Neutrophil (primary cell): ENCODE measurements around the gene SUGCT.

Source experiments
- H3K27ac ChIP-seq: fragments of 200-600 bp; sonication (generic); 2 replicates; pipeline ENCODE4 v1.5.1; 2016; ENCODE audit warnings: mild to moderate bottlenecking, moderate library complexity
- H3K27me3 ChIP-seq: fragments of 200-600 bp; sonication (generic); 2 replicates; pipeline ENCODE4 v1.6.0; 2016; ENCODE audit warnings: mild to moderate bottlenecking
- H3K36me3 ChIP-seq: fragments of 200-600 bp; sonication (generic); 2 replicates; pipeline ENCODE4 v1.5.1; 2017
- H3K4me1 ChIP-seq, 2 experiments: fragments of 200-600 bp in 1 of 2; sonication (generic) in 1 of 2; 1 replicate in 1 of 2; 2 replicates in 1 of 2; pipeline versions ENCODE4 v1.5.1 to v1.6.1; 2013 to 2016; ENCODE audit warnings: low read depth in 1 of 2, low read length in 1 of 2, mild to moderate bottlenecking in 1 of 2, moderate library complexity in 1 of 2; ENCODE audit not compliant: control insufficient read depth in 1 of 2, insufficient read depth in 1 of 2
- H3K4me3 ChIP-seq, 2 experiments: fragments of 200-600 bp in 1 of 2; sonication (generic) in 1 of 2; 1 replicate in 1 of 2; 2 replicates in 1 of 2; pipeline ENCODE4 v1.5.1; 2013 to 2016; ENCODE audit warnings: low read depth in 1 of 2, low read length in 1 of 2, mild to moderate bottlenecking in 1 of 2, moderate library complexity in 1 of 2
- H3K9me3 ChIP-seq: fragments of 200-600 bp; sonication (generic); 2 replicates; pipeline ENCODE4 v1.5.1; 2016
- TF ChIP-seq, protein P1 (sequence below): fragments of 200-600 bp; sonication (generic); IDR thresholded peaks from 2 replicates; pipeline ENCODE4 v1.5.1; 2016; ENCODE audit warnings: antibody characterized with exemption

Gene SUGCT

DNA sequence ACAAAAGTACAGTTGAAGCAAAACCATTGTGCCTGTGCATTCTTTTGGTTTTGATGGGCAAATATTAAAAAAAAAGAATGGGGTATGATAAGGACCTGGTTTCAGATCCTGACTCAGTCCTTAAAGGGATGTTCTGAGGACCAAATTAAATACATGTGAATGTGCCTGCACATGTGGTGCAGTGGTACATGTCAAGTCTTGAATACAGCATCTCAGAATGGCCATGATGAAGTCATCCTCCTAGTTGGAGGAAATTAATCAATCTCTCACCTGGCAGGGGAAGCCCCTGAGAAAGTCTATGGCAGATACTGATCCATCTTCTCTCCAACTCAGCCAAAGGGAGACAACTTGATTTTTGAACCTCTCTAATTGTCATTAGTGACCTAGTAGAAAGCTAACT is 207.0 kb downstream of the SUGCT start:
- Histone ChIP-seq H3K4me3 (no peak overlapping the region), H3K27ac (no peak overlapping the region), H3K36me3 (no peaks in the 10 kb centered on the region), H3K9me3 (no peaks in the 10 kb centered on the region), H3K27me3 (no peaks in the 10 kb centered on the region), H3K4me1 (no peaks in the 10 kb centered on the region)
- TF ChIP-seq, protein P1, sequence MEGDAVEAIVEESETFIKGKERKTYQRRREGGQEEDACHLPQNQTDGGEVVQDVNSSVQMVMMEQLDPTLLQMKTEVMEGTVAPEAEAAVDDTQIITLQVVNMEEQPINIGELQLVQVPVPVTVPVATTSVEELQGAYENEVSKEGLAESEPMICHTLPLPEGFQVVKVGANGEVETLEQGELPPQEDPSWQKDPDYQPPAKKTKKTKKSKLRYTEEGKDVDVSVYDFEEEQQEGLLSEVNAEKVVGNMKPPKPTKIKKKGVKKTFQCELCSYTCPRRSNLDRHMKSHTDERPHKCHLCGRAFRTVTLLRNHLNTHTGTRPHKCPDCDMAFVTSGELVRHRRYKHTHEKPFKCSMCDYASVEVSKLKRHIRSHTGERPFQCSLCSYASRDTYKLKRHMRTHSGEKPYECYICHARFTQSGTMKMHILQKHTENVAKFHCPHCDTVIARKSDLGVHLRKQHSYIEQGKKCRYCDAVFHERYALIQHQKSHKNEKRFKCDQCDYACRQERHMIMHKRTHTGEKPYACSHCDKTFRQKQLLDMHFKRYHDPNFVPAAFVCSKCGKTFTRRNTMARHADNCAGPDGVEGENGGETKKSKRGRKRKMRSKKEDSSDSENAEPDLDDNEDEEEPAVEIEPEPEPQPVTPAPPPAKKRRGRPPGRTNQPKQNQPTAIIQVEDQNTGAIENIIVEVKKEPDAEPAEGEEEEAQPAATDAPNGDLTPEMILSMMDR = no peak

DNA sequence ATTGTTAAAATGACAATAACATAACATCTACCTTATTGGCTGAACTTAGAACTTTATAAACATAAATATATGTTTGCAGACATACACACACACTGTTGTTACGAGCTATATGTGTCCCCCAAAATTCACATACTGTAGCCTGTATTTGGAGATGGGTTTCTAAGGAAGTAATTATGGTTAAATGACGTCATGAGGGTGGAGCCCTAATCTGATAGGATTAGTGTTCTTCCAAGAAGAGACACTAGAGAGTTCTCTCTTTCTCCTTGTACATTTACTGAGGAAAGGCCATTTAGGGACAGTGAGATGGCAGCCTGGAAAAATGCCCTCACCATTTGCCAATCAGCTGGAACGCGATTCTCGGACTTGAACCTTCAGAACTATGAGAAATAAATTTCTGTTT is 211.7 kb downstream of the SUGCT start:
- TF ChIP-seq, protein P1 = no peak
- H3K27ac ChIP-seq = no peak overlapping the region
- H3K27me3 ChIP-seq = no peaks in the 10 kb centered on the region
- H3K4me1 ChIP-seq = no peaks in the 10 kb centered on the region
- H3K4me3 ChIP-seq = no peak overlapping the region
- H3K9me3 ChIP-seq = no peaks in the 10 kb centered on the region
- H3K36me3 ChIP-seq = no peaks in the 10 kb centered on the region

DNA sequence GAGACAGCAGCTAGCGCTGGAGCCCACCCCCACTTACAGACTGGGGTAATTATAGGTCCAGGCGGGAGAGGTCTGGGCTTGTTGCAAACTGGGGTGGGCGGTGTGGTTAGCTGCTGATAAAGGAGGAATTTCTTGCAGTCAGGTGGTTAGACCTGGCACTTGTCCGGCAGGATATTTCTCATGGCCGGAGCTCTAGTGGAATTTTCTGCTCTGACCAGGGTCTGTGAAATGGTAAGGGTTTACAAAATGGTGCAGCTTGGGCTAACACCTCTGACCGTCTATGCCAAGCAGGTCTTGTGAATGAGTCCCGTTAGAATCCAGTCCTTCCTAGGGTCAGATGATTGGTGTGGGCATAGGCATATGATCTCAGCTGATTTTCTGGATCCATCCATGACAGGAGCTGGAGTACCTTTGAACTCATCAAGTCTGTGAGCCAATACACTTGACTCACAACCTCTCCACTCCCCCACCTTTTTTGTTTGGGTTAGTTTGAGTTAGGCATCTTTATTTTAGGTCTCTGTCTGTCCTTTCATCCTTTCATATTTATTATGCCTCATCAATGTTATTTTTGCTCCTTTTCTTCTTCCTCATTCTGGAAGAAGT is 213.4 kb downstream of the SUGCT start:
- Histone ChIP-seq H3K9me3 (no peaks in the 10 kb centered on the region), H3K27me3 (no peaks in the 10 kb centered on the region), H3K4me1 (no peaks in the 10 kb centered on the region), H3K36me3 (no peaks in the 10 kb centered on the region), H3K4me3 (no peak overlapping the region), H3K27ac (no peak overlapping the region)
- TF ChIP-seq, protein P1 = no peak

DNA sequence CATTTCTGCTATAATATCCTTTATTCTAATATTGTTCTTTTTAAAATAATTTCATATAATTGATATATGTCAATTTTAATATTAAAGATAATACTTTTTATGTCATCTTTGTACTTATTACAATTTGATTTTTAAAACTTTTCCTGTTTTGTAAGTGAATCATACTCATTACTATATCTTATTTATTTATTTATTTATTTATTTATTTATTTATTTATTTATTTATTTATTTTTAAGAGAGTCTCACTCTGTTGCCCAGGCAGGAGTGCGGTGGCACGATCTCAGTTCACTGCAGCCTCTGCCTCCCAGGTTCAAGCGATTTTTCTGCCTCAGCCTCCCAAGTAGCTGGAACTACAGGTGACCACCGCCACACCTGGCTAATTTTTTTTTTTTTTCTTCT is 215.3 kb downstream of the SUGCT start:
- H3K4me1 ChIP-seq = no peaks in the 10 kb centered on the region

DNA sequence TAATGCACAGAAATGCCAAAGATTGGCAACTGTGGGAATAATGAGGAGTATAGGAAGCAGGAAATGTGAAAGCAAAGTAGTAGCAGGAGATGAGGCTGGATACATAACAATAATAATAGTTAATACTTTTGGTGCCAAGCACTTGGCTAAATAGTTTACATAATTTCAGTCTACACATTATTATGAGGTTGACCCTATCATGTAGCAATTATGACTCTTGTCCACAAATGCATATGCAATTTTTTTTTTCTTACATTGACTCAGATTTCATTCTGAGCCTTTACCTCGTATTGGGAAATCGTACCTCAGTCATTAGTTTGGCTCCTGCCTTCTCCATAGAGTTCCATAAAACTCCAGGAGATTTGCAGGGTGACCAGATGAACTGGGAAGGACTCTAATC is 219.9 kb downstream of the SUGCT start:
- TF ChIP-seq, protein P1 = no peak
- no peak overlapping the region for H3K27ac ChIP-seq
- no peak overlapping the region for H3K4me3 ChIP-seq
- no peaks in the 10 kb centered on the region for H3K4me1 ChIP-seq
- no peaks in the 10 kb centered on the region for H3K27me3 ChIP-seq
- no peaks in the 10 kb centered on the region for H3K36me3 ChIP-seq
- H3K9me3 ChIP-seq = no peaks in the 10 kb centered on the region

More for the DNA sequence above, 215.3 kb downstream of the SUGCT start:
- H3K27me3 ChIP-seq = no peaks in the 10 kb centered on the region
- no peak overlapping the region for H3K4me3 ChIP-seq
- H3K9me3 ChIP-seq = no peaks in the 10 kb centered on the region
- no peak overlapping the region for H3K27ac ChIP-seq
- no peaks in the 10 kb centered on the region for H3K36me3 ChIP-seq
- TF ChIP-seq, protein P1 = no peak

DNA sequence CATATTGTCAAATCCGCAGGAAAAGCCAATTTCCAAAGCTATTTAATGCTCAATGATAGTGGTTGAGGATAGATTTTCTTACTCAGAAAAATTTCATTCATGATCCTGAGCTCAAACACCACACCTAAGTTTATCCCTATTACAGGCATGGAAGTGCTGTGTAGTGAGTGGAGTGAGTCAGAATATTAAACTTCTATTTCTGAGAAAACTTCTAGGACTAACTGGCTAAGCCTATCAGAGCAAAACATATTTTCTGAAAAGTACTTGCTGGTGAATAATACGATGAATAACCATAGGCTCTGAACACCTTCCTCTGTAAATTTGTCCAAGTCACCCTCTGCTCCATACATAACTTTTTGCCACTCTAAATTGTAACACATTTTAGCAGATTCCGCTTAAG is 221.5 kb downstream of the SUGCT start:
- no peaks in the 10 kb centered on the region for H3K4me1 ChIP-seq
- H3K27ac ChIP-seq = no peak overlapping the region
- H3K27me3 ChIP-seq = no peaks in the 10 kb centered on the region
- TF ChIP-seq, protein P1 = no peak
- no peaks in the 10 kb centered on the region for H3K9me3 ChIP-seq
- H3K4me3 ChIP-seq = no peak overlapping the region
- H3K36me3 ChIP-seq = no peaks in the 10 kb centered on the region
